ENCODE data around the gene TRANK1. TPM values are rescaled to one million over a fixed set of nuclear protein-coding genes. Genes with fewer than 3 reads are reported as not detected.
"Not testable (repeated sequence)": the region's sequence is repeated elsewhere in the genome, so short reads cannot be mapped to it uniquely, and the experiment has no call there.

TRANK1 gene
- total RNA-seq: 9.0 TPM

GRCh38 chr3:36944641-36945270 is at the start of gene TRANK1:
Gene TRANK1, minus strand, starts transcription at chr3:36945054. Its CDS starts 245 bp downstream, at chr3:36944809.
- DNase-seq (ENCODE audit: low spot score in 2 of 2) (peak; percentile 61 to 77), FAIRE-seq (no peak)

- FAIRE-seq: peak; percentile 99
- DNase-seq (ENCODE audit: low spot score in 2 of 2): peak; percentile 57 to 66
These were observed 48.8 kb upstream of the TRANK1 start, which contains the start of gene MLH1 for GRCh38 chr3:36993326-36994283. Gene MLH1, plus strand, starts transcription at chr3:36993518. Its CDS starts 30 bp downstream, at chr3:36993548.

GRCh38 chr3:36992806-36993325 is 48.0 kb upstream of the TRANK1 start, which contains the start of gene EPM2AIP1:
Gene EPM2AIP1, minus strand, starts transcription at chr3:36993131. Its CDS starts 54 bp downstream, at chr3:36993077.
- no peak for FAIRE-seq
- peak; percentile 85 to 92 for DNase-seq (ENCODE audit: low spot score in 2 of 2)

DNA sequence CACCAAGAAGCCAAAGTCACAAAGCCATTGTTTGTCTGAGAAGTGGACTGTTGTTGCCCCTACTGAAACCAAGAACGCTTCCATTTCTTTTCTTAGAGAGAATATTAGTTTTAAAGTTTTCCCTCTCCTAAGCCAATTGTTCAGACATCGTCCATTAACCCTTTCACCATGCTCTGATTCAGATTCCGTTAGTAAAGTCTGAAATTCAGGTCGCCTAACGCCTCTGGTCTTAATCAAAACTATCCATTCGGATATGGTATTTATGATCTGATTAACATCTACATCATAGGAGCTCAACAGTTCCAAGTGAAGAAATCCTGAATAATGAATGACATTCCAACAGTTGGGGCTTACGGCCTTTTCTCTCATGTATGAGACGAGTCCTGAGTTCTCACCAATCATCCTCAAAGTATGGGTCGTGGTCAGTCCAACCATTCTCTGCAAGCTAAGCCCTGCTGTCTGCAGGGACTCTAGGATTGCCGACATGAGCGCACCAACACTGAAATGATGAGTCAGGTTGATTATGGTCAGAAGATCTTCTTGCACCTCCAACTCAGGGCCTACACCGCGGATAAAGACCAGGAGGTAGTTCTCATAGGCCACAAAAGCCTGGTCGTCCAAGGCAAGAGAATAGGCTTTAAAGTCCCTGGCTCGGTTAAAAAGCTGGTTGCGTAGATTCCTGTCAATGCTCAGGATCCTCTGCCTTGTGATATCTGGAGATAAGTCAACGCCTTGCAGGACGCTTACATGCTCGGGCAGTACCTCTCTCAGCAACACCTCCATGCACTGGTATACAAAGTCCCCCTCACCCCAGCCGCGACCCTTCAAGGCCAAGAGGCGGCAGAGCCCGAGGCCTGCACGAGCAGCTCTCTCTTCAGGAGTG is 47.3 kb upstream of the TRANK1 start:
- DNase-seq (ENCODE audit: low spot score in 2 of 2) (no peak), FAIRE-seq (no peak)

- FAIRE-seq (no peak), DNase-seq (ENCODE audit: low spot score in 2 of 2) (no peak)
These were observed 46.3 kb upstream of the TRANK1 start for GRCh38 chr3:36991147-36991546.

GRCh38 chr3:36989568-36989967 is 44.7 kb upstream of the TRANK1 start:
- FAIRE-seq (no peak), DNase-seq (ENCODE audit: low spot score in 2 of 2) (no peak)

GRCh38 chr3:36989005-36989404 is 44.2 kb upstream of the TRANK1 start:
- FAIRE-seq (no peak), DNase-seq (ENCODE audit: low spot score in 2 of 2) (no peak)

DNA sequence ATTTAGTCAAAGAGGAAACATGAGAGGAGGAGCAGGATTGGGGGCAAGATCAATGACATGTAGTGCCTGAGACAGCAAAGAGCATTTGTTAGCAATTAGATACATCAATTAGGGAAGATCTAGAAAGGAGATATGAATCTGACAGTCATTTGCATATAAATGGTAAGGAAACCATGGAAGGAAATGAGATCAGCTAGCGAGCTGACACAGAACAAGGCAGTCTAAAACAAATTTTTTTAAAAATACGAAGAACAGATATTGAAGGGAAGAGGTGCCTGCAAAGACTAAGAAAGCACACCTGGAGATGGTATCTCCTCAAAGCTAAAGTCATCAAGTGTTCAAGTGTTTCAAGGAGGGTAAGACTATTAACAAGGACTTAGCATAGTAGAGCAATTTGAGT is 43.5 kb upstream of the TRANK1 start:
- DNase-seq (ENCODE audit: low spot score in 2 of 2) (no peak), FAIRE-seq (no peak)

- FAIRE-seq (no peak), DNase-seq (ENCODE audit: low spot score in 2 of 2) (no peak)
These were observed 36.2 kb upstream of the TRANK1 start for GRCh38 chr3:36981006-36981405.

- no peak for DNase-seq (ENCODE audit: low spot score in 2 of 2)
- no peak for FAIRE-seq
These were observed 28.3 kb upstream of the TRANK1 start for GRCh38 chr3:36973139-36973538.

GRCh38 chr3:36972163-36972562 is 27.3 kb upstream of the TRANK1 start:
- DNase-seq (ENCODE audit: low spot score in 2 of 2) (no peak), FAIRE-seq (no peak)

DNA sequence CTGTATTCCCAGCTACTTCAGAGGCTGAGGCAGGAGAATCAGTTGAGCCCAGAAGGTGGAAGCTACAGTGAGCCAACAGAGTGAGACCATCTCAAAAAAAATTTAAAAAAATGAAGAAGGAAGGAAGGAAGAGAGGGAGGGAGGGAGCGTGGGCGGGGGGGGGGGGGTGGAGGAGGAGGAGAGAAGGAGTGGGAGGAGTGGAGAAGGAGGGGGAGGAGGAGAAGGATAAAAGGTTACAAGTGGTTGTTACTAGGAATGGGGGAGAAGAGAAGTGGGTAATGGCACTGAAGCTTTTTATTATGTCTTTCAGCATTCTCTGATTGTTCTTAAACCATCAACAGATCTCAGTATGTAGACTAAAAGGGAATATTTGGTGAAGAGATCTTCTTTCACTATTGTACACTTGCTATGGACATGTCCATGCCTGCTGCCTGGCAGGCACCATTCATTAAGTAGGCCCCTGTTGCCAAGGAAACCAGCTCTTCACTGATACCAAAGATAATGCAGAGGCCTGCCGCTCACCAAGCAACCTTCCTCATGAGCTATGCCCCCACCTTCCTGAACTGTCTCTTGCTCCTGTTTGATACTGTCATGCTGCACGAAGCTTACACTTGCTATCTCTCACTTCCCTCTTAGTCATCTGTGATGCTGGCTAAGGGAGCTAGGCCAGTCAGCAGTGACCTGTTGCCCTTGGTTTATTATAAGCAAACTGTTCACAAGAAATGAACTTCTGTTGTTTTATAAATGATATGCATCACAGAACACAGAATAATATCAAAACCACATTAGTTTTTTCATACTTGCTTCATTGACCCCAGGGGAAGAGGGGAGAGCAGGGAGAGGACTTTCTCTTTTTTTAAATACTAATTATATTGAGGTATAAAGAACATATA is 24.9 kb upstream of the TRANK1 start:
- FAIRE-seq (no peak), DNase-seq (ENCODE audit: low spot score in 2 of 2) (no peak)

- DNase-seq (ENCODE audit: low spot score in 2 of 2) (no peak), FAIRE-seq (no peak)
These were observed 24.2 kb upstream of the TRANK1 start for GRCh38 chr3:36969085-36969484.

DNA sequence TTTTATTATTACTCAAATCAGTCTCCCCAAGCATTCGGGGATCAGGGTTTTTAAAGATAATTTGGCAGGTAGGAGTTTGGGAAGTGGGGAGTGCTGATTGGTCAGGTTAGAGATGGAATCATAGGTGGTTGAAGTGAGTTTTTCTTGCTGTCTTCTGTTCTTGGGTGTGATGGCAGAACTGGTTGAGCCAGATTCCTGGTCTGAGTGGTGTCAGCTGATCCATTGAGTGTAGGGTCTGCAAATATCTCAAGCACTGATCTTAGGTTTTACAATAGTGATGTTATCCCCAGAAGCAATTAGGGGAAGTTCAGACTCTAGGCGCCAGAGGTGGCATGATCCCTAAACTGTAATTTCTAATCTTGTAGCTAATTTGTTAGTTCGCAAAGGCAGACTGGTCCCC is 20.6 kb upstream of the TRANK1 start:
- FAIRE-seq (no peak), DNase-seq (ENCODE audit: low spot score in 2 of 2) (no peak)

DNA sequence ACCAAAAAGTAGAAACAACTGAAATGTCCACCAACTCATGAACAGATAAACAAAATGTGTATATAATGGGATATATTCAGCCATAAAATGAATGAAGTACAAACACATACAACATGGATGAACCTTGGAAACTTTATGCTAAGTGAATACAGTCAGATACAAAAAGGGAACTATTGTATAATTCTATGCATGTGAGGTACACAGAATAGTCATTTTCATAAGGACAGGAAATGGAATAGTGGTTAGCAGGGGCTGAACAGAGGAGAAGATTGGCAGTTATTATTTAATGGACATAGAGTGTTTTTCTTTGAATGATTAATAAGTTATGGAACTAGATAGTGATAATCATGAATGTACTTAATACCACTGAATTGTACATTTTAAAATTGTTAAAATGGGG is 20.0 kb upstream of the TRANK1 start:
- DNase-seq (ENCODE audit: low spot score in 2 of 2): no peak
- no peak for FAIRE-seq

GRCh38 chr3:36964331-36964730 is 19.5 kb upstream of the TRANK1 start:
- DNase-seq (ENCODE audit: low spot score in 2 of 2) (no peak), FAIRE-seq (no peak)

GRCh38 chr3:36963008-36963407 is 18.2 kb upstream of the TRANK1 start:
- DNase-seq (ENCODE audit: low spot score in 2 of 2); FAIRE-seq: not testable (repeated sequence)

DNA sequence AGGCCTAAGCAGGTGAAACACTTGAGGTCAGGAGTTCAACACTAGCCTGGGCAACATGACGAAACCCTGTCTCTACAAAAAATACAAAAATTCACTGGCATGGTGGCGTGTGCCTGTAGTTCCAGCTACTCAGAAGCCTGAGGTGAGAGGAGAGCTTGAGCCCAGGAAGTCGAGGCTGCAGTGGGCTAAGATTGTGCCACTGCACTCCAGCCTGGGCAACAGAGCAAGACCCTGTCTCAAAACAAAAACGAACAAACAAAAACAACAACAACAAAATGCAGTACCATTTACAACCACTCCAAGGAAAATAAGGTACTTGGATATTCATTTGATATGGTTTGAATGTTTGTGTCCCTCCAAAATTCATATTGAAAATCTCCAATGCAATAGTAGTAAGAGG is 15.6 kb upstream of the TRANK1 start:
- no peak for FAIRE-seq

DNA sequence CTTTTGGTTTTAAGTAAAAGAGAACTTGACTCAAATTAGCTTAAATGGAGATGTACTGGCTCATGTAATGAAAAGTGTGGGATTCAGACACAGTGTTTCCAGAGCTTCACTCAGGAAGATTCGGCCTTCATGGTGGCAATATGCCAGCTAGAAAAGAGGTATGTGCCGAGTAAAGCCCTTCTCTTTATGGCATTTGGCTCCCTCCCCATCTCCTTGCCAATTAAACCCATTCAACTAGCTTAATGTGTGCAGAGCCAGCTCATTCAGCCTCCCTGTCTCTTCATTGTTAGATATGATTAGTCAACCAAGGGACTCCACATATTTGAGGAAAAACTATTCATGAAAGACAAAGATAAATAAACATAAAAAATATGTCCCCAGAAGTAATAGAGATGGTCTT is 15.0 kb upstream of the TRANK1 start:
- FAIRE-seq (no peak), DNase-seq (ENCODE audit: low spot score in 2 of 2) (no peak)

More for the DNA sequence above, 15.6 kb upstream of the TRANK1 start:
- no peak for DNase-seq (ENCODE audit: low spot score in 2 of 2)

All from frontal cortex (tissue), 4 donors.